SK-N-SH (cell line): Measurements from ENCODE around the gene ARHGEF6. TPM values are rescaled to one million over a fixed set of nuclear protein-coding genes. Genes with fewer than 3 reads are reported as not detected.

ENCODE experiments used
- CTCF ChIA-PET: fragments of 300-600, 350-600 bp; formaldehyde crosslinking; extraction: SDS; loops from one replicate; lab custom pipeline; 2021; lab: Yijun Ruan, JAX
- POLR2A ChIA-PET: fragments of 350-600 bp; sonication (Branson Sonifier 250); formaldehyde crosslinking; extraction: SDS; loops from one replicate; lab custom pipeline; 2020; ENCODE audit warnings: antibody characterized with exemption, inconsistent platforms; lab: Yijun Ruan, JAX
- DNase-seq: peaks from one replicate; pipeline ENCODE4 v3.0.0; 2012
- H2AFZ ChIP-seq: fragments of 200-600 bp; sonication (generic); 2 replicates; pipeline ENCODE4 v1.8.1; 2016; ENCODE audit warnings: antibody characterized with exemption, mild to moderate bottlenecking, low read depth
- H3F3A ChIP-seq: fragments of 200-600 bp; sonication (generic); replicated peaks from 2 replicates; pipeline ENCODE3; 2016; ENCODE audit warnings: antibody characterized with exemption, mild to moderate bottlenecking; ENCODE audit not compliant: insufficient read depth
- H3K27ac ChIP-seq, 2 experiments: fragments of 200-500 bp in 1 of 2; fragments of 200-600 bp in 1 of 2; sonication (Bioruptor generic) in 1 of 2; sonication (generic), shearing (Covaris generic) in 1 of 2; 2 replicates each; pipeline versions ENCODE4 v1.5.1 to v1.6.1; 2014 to 2016; ENCODE audit warnings: low read depth in 2 of 2, inconsistent platforms in 1 of 2, low read length in 1 of 2, mild to moderate bottlenecking in 1 of 2, mixed read lengths in 1 of 2
- H3K27me3 ChIP-seq: fragments of 200-600 bp; sonication (generic), shearing (Covaris generic); 2 replicates; pipeline ENCODE4 v1.6.1; 2016; ENCODE audit warnings: mixed run types; ENCODE audit not compliant: insufficient read depth
- H3K36me3 ChIP-seq, 2 experiments: fragments of 200-500 bp in 1 of 2; fragments of 200-600 bp in 1 of 2; sonication (Bioruptor generic) in 1 of 2; sonication (generic) in 1 of 2; replicated peaks in 1 of 2; 2 replicates each; pipeline versions ENCODE3 to v1.5.1; 2014 to 2016; ENCODE audit warnings: low read length in 1 of 2, mild to moderate bottlenecking in 1 of 2; ENCODE audit not compliant: insufficient read depth in 2 of 2, control insufficient read depth in 1 of 2
- H3K4me1 ChIP-seq, 2 experiments: fragments of 200-500 bp in 1 of 2; fragments of 200-600 bp in 1 of 2; sonication (Bioruptor generic) in 1 of 2; sonication (generic), shearing (Covaris generic) in 1 of 2; 2 replicates each; pipeline versions ENCODE4 v1.5.1 to v1.6.1; 2014 to 2016; ENCODE audit warnings: low read depth in 1 of 2, low read length in 1 of 2, mixed run types in 1 of 2; ENCODE audit not compliant: insufficient read depth in 2 of 2, control insufficient read depth in 1 of 2
- H3K4me2 ChIP-seq: fragments of 200-600 bp; sonication (generic), shearing (Covaris generic); 2 replicates; pipeline ENCODE4 v1.6.1; 2017; ENCODE audit warnings: mixed run types
- H3K4me3 ChIP-seq, 2 experiments: fragments of 200-500 bp in 1 of 2; fragments of 200-600 bp in 1 of 2; sonication (Bioruptor generic) in 1 of 2; sonication (generic), shearing (Covaris generic) in 1 of 2; 2 replicates each; pipeline versions ENCODE4 v1.5.1 to v1.8.1; 2014 to 2016; ENCODE audit warnings: low read depth in 2 of 2, inconsistent platforms in 1 of 2, low read length in 1 of 2, mild to moderate bottlenecking in 1 of 2, mixed read lengths in 1 of 2, moderate library complexity in 1 of 2
- H3K79me2 ChIP-seq: fragments of 200-600 bp; sonication (generic); 2 replicates; pipeline ENCODE4 v1.8.1; 2017; ENCODE audit warnings: mild to moderate bottlenecking; ENCODE audit not compliant: insufficient read depth
- H3K9ac ChIP-seq: fragments of 200-600 bp; sonication (generic); 2 replicates; pipeline ENCODE4 v1.6.1; 2017; ENCODE audit warnings: mixed run types
- H3K9me2 ChIP-seq: fragments of 200-600 bp; sonication (generic); 2 replicates; pipeline ENCODE4 v1.6.1; 2017; ENCODE audit warnings: mixed run types
- H3K9me3 ChIP-seq: fragments of 200-600 bp; sonication (generic); 2 replicates; pipeline ENCODE4 v1.6.1; 2017; ENCODE audit warnings: mixed run types, mild to moderate bottlenecking, moderate library complexity
- H4K20me1 ChIP-seq: fragments of 200-600 bp; sonication (generic); 2 replicates; pipeline ENCODE4 v1.6.1; 2017; ENCODE audit warnings: mild to moderate bottlenecking, mixed run types; ENCODE audit not compliant: insufficient read depth
- CHD2 ChIP-seq: fragments of 150-350 bp; IDR thresholded peaks from 2 replicates; pipeline ENCODE4 v1.6.1; 2018; ENCODE audit warnings: low read length; ENCODE audit not compliant: partially characterized antibody
- ELF1 ChIP-seq: IDR thresholded peaks from 2 replicates; pipeline ENCODE4 v1.4.0; 2012
- EP300 ChIP-seq, 2 experiments: IDR thresholded peaks; 2 replicates each; pipeline versions ENCODE4 v1.4.0 to v1.6.1; 2012; ENCODE audit warnings: borderline replicate concordance in 1 of 2, low read depth in 1 of 2, low read length in 1 of 2
- EZH2phosphoT487 ChIP-seq: fragments of 200-600 bp; sonication (generic); IDR thresholded peaks from 2 replicates; pipeline ENCODE4 v1.6.1; 2017; ENCODE audit warnings: low read depth, mixed run types, mild to moderate bottlenecking, antibody characterized with exemption, moderate library complexity, borderline replicate concordance
- FOSL2 ChIP-seq: IDR thresholded peaks from 2 replicates; pipeline ENCODE4 v1.4.0; 2012; ENCODE audit warnings: low read depth, mild to moderate bottlenecking, moderate library complexity, borderline replicate concordance
- GATA2 ChIP-seq: sonication (generic); formaldehyde crosslinking; IDR thresholded peaks from 2 replicates; pipeline ENCODE4 v1.5.0; 2020; ENCODE audit warnings: mild to moderate bottlenecking, missing genetic modification reagents
- IRF3 ChIP-seq: fragments of 150-350 bp; IDR thresholded peaks from 2 replicates; pipeline ENCODE4 v1.6.1; 2016; ENCODE audit warnings: mild to moderate bottlenecking, low read depth, low read length
- JUND ChIP-seq: IDR thresholded peaks from 2 replicates; pipeline ENCODE4 v1.4.0; 2012
- MAX ChIP-seq: IDR thresholded peaks from 2 replicates; pipeline ENCODE4 v1.4.0; 2012; ENCODE audit warnings: low read depth
- MEF2A ChIP-seq: IDR thresholded peaks from 2 replicates; pipeline ENCODE4 v1.4.0; 2012; ENCODE audit warnings: low read depth, borderline replicate concordance
- NFIC ChIP-seq: IDR thresholded peaks from 2 replicates; pipeline ENCODE4 v1.4.0; 2012; ENCODE audit warnings: borderline replicate concordance
- RAD21 ChIP-seq: IDR thresholded peaks from 2 replicates; pipeline ENCODE4 v1.6.1; 2012; ENCODE audit warnings: mild to moderate bottlenecking, low read length
- RCOR1 ChIP-seq: fragments of 150-350 bp; IDR thresholded peaks from 2 replicates; pipeline ENCODE4 v1.6.1; 2017; ENCODE audit warnings: antibody characterized with exemption, low read length
- RFX5 ChIP-seq: IDR thresholded peaks from 2 replicates; pipeline ENCODE4 v1.6.1; 2012; ENCODE audit warnings: mild to moderate bottlenecking, improper control_type of control experiment, low read length
- SIN3A ChIP-seq: IDR thresholded peaks from 2 replicates; pipeline ENCODE4 v1.6.1; 2012; ENCODE audit warnings: low read depth, mild to moderate bottlenecking, low read length, moderate library complexity, borderline replicate concordance
- TCF12 ChIP-seq: IDR thresholded peaks from 2 replicates; pipeline ENCODE4 v1.4.0; 2012
- USF2 ChIP-seq: fragments of 150-350 bp; IDR thresholded peaks from 2 replicates; pipeline ENCODE4 v1.6.1; 2017; ENCODE audit warnings: antibody characterized with exemption, low read length, low read depth, borderline replicate concordance
- ZBTB33 ChIP-seq: IDR thresholded peaks from 2 replicates; pipeline ENCODE4 v1.4.0; 2012; ENCODE audit warnings: low read depth, borderline replicate concordance
- WGBS: methylation state at CpG from one replicate; pipeline ENCODE4 v1.1.6; 2017; ENCODE audit warnings: low lambda C conversion rate; 5-methylcytosine and 5-hydroxymethylcytosine counted together
- polyA plus RNA-seq, 3 experiments: library from polyadenylated mRNA; depleted of rRNA; stranded (reverse); fragments of >200 nt; gene quantifications; 2 replicates each; pipeline ENCODE4 v1.2.3, GENCODE V29; 2012

The ARHGEF6 gene
- polyA plus RNA-seq, 1 of the 3 experiments (the other 2 are of a cell fraction), result 2.7 TPM

GRCh38 chrX:136742721-136743379, 37.9 kb downstream of the ARHGEF6 start:
- Histone ChIP-seq H3K27ac (peak overlapping the region in 1 of 2 experiments; percentile 31; a peak in 2 of 4 replicates), H2AFZ (no peak overlapping the region), H3K4me3 (no peak overlapping the region), H3K9me3 (no peaks in the 10 kb centered on the region), H3K9me2 (no peaks in the 10 kb centered on the region), H3K27me3 (no peaks in the 10 kb centered on the region), H3K4me2 (no peak overlapping the region), H4K20me1 (no peaks in the 10 kb centered on the region), H3K9ac (no peak overlapping the region), H3K36me3 (no peaks in the 10 kb centered on the region), H3F3A (no peaks in the 10 kb centered on the region), H3K4me1 (peaks cover 0 to 5% of the 10 kb centered on the region in 2 experiments; a peak in 2 of 4 replicates), H3K79me2 (no peaks in the 10 kb centered on the region)
- ChIA-PET POLR2A (no interaction called here), CTCF (interaction anchor here (1.2 to 1.9 kb wide), 2 partner anchors 10 to 183 kb away, joined by 4 to 5 read pairs; no protein-coding TSS in a partner anchor)
- DNase-seq, result peak; percentile 25
- 43% methylated on average over 7 of the region's 7 CpGs for WGBS
- TF ChIP-seq GATA2 (CRISPR knock-in tag) (peak; percentile 44; the same call in 1 of the 2 replicates), EP300 (IDR thresholded peaks at IDR 0.05; ENCODE audit: borderline replicate concordance in 1 of 2, low read depth in 1 of 2, low read length in 1 of 2) (peak in 1 of 2 experiments; percentile 16; a peak in 1 of 4 replicates), RFX5 (no peak), CHD2 (no peak), TCF12 (no peak), RAD21 (no peak), JUND (no peak), MEF2A (no peak), RCOR1 (0 out of 2 replicates have a peak, but pooled peaks have one; percentile 20), NFIC (no peak), MAX (no peak), EZH2phosphoT487 (no peak), ZBTB33 (no peak)

DNA sequence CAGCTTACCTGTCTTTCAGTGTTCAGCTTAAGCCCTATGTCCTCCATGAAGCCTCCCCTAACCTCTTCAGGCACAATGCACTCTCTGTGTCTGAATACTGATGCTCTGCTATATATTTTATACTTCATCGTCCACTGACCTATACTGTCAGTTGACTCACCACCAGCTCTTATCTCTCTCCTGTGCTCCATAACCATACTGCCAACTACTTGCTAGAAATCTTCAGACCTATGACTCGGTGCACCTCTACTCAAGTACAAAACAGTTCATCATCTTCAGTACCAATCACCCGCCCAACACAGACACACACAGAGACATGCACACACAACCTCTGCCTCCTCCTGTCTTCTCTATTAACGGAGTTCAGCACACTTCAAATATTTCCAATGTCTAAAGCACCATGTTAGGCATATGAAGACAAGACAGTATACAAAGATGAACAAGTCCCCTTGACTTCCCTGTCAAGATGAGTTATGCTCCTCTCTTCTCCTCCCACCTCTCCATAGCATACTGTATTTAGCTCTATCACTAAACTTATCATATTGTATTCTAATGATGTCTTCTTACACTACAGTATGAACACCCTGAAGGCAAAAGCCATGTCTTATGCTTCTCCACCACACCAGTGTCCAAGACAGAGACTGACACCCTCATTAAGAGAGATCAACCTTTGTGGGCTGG, 42.5 kb downstream of the ARHGEF6 start:
- H3K4me2 ChIP-seq, result no peak overlapping the region
- H4K20me1 ChIP-seq, result no peaks in the 10 kb centered on the region
- no peaks in the 10 kb centered on the region for H3K9me2 ChIP-seq
- H3K27me3 ChIP-seq, result no peaks in the 10 kb centered on the region; the same call in 1 of the 2 replicates
- ChIA-PET POLR2A (no interaction called here), CTCF (interaction anchor here (1.0 kb wide), 1 partner anchor 43 kb away, joined by 3 read pairs; no protein-coding TSS in a partner anchor)
- H3K79me2 ChIP-seq, result no peaks in the 10 kb centered on the region
- no peak overlapping the region for H3K9ac ChIP-seq
- no peaks in the 10 kb centered on the region for H3K36me3 ChIP-seq
- peaks cover 0 to 2% of the 10 kb centered on the region in 2 experiments; a peak in 2 of 4 replicates for H3K4me1 ChIP-seq
- DNase-seq, result no peak
- WGBS, result 63% methylated on average over 4 of the region's 4 CpGs
- H3K27ac ChIP-seq, result no peak overlapping the region
- no peaks in the 10 kb centered on the region for H3K9me3 ChIP-seq
- H3K4me3 ChIP-seq, result no peak overlapping the region
- no peak overlapping the region for H2AFZ ChIP-seq
- no peaks in the 10 kb centered on the region for H3F3A ChIP-seq
- TF ChIP-seq ZBTB33 (no peak), FOSL2 (no peak), SIN3A (no peak), ELF1 (no peak), GATA2 (CRISPR knock-in tag) (no peak), TCF12 (no peak), RAD21 (no peak), EZH2phosphoT487 (no peak), USF2 (no peak), CHD2 (no peak), MAX (no peak), IRF3 (no peak)
